Activated T-cell treated with anti-CD3 and anti-CD28 coated beads for 4 hours (primary cell): Measurements from ENCODE around the gene PHACTR2.
"Not testable (repeated sequence)": the region's sequence is repeated elsewhere in the genome, so short reads cannot be mapped to it uniquely, and the experiment has no call there.

Source experiments
- DNase-seq: peaks from one replicate; pipeline ENCODE4 v3.0.0-alpha.2; 2020

The PHACTR2 gene

GRCh38 chr6:143873600-143873999, 195.8 kb downstream of the PHACTR2 start:
- DNase-seq = not testable (repeated sequence)

- not testable (repeated sequence) for DNase-seq
These were observed 196.7 kb downstream of the PHACTR2 start for GRCh38 chr6:143874503-143874902.

GRCh38 chr6:143877584-143878271, 200.0 kb downstream of the PHACTR2 start:
- DNase-seq = no peak

GRCh38 chr6:143878272-143878760, 200.6 kb downstream of the PHACTR2 start:
- no peak for DNase-seq

- no peak for DNase-seq
These were observed 202.6 kb downstream of the PHACTR2 start for GRCh38 chr6:143880412-143880811.
